Rectal smooth muscle tissue (tissue), 1 donor: ENCODE measurements around the gene APBB1.

Source experiments
- H3K27ac ChIP-seq: one replicate; pipeline ENCODE4 v1.7.0; 2013; ENCODE audit warnings: low read depth, low read length, inconsistent platforms
- H3K27me3 ChIP-seq: one replicate; pipeline ENCODE4 v1.7.0; 2013; ENCODE audit warnings: low read length; ENCODE audit not compliant: control insufficient read depth, insufficient read depth
- H3K36me3 ChIP-seq: one replicate; pipeline ENCODE4 v1.7.0; 2013; ENCODE audit warnings: low read length; ENCODE audit not compliant: control insufficient read depth, insufficient read depth
- H3K4me1 ChIP-seq: one replicate; pipeline ENCODE4 v1.7.0; 2013; ENCODE audit warnings: low read length; ENCODE audit not compliant: control insufficient read depth, insufficient read depth
- H3K4me3 ChIP-seq: one replicate; pipeline ENCODE4 v1.7.0; 2013; ENCODE audit warnings: low read length
- H3K9ac ChIP-seq: one replicate; pipeline ENCODE4 v1.7.0; 2013; ENCODE audit warnings: low read length

Gene APBB1

GRCh38 chr11:6350486-6350885 is 68.4 kb downstream of the APBB1 start:
- Histone ChIP-seq H3K27me3 (no peaks in the 10 kb centered on the region), H3K27ac (no peak overlapping the region), H3K9ac (no peak overlapping the region), H3K4me3 (no peak overlapping the region), H3K4me1 (no peaks in the 10 kb centered on the region), H3K36me3 (no peaks in the 10 kb centered on the region)

GRCh38 chr11:6350043-6350442 is 68.9 kb downstream of the APBB1 start:
- Histone ChIP-seq H3K4me1 (no peaks in the 10 kb centered on the region), H3K36me3 (no peaks in the 10 kb centered on the region), H3K4me3 (no peak overlapping the region), H3K27ac (no peak overlapping the region), H3K27me3 (no peaks in the 10 kb centered on the region), H3K9ac (no peak overlapping the region)

- Histone ChIP-seq H3K4me3 (no peak overlapping the region), H3K9ac (no peak overlapping the region), H3K27ac (no peak overlapping the region)
Observed at GRCh38 chr11:6345366-6345765, 73.5 kb downstream of the APBB1 start.

More at GRCh38 chr11:6345366-6345765, 73.5 kb downstream of the APBB1 start:
- Histone ChIP-seq H3K36me3 (no peaks in the 10 kb centered on the region), H3K4me1 (no peaks in the 10 kb centered on the region), H3K27me3 (no peaks in the 10 kb centered on the region)
